ENCODE results near the gene RAB41. TPM values are rescaled to one million over a fixed set of nuclear protein-coding genes. Genes with fewer than 3 reads are reported as not detected.
A peak's percentile ranks its signal among the peaks of the same experiment; 100 is the strongest.
"Not testable (repeated sequence)": the region's sequence is repeated elsewhere in the genome, so short reads cannot be mapped to it uniquely, and the experiment has no call there.

The RAB41 gene
- total RNA-seq, 1 donor from 2014 or later, result not detected

DNA sequence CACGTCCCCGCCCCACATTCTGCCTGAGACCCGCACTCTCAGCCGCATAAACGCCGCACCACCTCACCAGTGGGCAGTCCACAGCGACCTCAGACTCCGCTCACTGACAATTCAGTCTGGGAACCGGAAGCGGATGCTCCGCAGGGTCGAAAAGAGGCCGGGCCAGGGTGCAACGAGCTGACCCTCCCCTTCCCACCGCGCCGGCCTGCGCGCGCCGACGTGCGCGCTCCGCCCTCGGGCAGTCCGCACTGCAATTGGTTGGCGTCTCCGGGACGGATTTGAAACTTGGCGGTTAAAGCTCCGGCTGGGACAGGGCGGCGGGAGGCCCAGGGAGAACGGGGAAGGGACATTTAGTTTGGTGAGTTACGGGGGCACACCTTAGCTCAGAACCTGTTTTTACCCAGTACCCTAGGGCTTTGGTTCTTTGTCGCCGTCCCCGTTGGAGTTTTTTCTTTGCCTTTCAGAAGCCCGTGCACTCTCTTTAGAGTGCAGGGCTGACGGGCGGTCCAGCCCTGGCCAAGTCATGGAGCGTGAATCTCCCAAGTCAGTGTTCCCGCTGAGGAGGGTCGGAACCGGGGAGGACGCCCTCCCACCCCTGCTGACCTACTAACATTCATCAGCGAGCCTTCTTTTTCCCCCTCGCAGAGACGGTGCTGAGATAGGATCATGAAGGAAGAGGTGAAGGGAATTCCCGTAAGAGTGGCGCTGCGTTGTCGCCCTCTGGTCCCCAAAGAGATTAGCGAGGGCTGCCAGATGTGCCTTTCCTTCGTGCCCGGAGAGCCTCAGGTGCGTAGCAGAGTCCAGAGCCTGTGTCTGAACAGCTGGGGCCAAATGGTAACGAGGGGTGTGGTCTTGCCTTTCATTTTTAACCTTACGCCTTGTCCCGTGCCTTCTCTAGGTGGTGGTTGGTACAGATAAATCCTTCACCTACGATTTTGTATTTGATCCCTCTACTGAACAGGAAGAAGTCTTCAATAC, 8.1 kb downstream of the RAB41 start, which contains the start of the genes KIF4A and PDZD11:
Gene KIF4A (plus strand): TSS at position 312 of the 978 bp plus-strand sequence. CDS start 355 bp downstream, at position 667.
Gene PDZD11 (minus strand): TSS at position 135 of the 978 bp plus-strand sequence. CDS start 586 bp downstream, outside the sequence.
- DNase-seq (ENCODE audit: low spot score), result peak; percentile 88

DNA sequence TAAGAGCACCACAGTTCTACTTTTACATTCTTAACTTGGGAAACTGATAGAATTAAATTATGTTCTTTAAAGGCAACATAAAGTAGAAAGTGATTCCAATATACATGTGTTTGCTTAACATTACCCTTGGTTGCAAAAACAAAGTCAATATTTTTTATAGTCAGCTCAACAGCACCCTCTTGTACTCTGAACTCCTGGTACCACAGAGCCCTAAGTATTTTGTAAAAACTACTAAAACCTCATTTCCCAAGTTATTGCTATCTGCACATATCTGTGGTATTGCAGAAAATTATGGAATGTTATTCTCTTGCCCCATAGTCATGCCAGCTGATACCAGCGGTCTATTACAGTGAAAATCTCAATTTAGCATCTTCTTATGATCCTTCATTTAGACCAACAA, 10.8 kb downstream of the RAB41 start:
- no peak for DNase-seq (ENCODE audit: low spot score)

DNA sequence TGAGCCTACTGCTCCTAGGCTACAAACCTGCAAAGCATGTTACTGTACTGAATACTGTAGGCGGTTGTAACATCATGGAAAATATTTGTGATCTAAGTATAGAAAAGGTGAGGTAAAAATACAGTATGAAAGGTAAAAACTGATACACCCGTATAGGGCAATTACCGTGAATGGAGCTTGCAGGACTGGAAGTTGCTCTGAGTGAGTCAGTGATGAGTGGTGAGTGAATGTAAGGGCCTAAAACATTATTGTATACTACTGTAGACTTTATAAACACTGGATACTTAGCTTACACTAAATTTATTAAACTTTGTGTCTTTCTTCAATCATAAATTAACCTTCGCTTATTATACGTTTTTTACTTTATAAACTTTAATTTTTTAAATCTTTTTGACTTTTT, 11.6 kb downstream of the RAB41 start:
- DNase-seq (ENCODE audit: low spot score), result no peak

DNA sequence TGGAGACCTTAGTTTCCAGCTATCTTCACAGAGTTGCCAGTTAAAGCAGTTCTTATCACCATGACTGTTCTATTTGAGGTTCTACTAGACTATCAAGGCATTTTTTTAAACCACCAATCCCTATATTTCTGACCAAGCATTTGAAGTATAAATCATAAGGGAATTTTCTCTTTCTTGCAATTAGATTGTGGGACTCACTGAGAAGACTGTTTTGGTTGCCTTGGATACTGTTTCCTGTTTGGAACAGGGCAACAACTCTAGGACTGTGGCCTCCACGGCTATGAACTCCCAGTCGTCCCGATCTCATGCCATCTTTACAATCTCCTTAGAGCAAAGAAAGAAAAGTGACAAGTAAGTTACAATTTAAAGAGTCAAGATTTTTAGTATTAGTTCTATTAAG, 19.7 kb downstream of the RAB41 start:
- no peak for DNase-seq (ENCODE audit: low spot score)

DNA sequence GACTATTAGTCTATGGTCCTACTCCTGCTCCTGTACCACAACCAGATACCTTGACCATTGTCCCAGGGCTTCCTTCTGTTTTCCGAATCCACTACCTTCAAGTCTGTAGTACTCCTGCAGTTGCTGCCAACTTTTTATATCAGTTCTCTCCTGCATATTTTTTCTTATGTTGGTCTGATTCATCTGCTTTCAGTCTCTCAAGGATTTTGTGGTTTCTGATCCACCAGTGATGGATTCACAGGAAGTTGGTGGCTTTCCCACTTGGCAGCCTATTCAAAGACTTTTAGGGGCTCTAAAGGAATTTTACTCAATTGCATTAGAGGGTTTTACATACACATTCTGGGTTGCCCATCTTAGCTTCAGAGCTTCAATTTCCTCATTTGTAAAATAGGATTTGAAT, 31.5 kb downstream of the RAB41 start:
- no peak for DNase-seq (ENCODE audit: low spot score)

DNA sequence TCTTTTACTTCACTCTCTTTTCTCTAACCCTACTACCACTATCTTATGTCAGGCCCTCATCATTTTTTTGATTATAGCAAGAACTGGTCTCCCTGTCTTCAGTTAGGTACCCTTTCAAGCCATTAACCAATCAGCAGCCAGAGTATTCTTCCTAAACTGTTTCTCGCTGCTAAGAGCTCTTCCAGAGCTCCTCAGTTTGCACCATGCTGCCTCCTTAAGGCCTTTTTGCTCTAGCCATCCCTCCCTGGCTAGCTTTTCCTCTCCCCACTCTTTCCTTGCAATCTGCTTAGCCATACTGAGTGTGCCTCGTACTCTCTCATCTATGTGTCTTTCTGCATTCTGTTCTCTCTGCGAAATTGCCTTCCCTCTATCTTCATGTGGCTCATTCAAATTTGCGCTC, 40.8 kb downstream of the RAB41 start:
- DNase-seq (ENCODE audit: low spot score), result no peak

DNA sequence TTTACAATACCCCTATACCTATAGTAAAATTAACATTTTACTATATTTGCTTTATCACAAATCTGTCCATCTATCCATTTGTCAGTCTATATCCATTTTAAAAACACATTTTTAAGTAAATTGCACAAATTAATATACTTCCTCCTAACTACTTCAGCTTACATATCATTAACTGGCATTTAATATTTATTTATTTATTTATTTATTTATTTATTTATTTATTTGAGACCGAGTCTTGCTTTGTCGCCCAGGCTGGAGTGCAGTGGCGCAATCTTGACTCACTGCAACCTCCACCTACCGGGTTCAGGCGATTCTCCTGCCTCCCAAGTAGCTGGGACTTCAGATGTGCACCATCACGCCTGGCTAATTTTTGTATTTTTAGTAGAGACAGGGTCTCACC, 41.7 kb downstream of the RAB41 start:
- not testable (repeated sequence) for DNase-seq (ENCODE audit: low spot score)

DNA sequence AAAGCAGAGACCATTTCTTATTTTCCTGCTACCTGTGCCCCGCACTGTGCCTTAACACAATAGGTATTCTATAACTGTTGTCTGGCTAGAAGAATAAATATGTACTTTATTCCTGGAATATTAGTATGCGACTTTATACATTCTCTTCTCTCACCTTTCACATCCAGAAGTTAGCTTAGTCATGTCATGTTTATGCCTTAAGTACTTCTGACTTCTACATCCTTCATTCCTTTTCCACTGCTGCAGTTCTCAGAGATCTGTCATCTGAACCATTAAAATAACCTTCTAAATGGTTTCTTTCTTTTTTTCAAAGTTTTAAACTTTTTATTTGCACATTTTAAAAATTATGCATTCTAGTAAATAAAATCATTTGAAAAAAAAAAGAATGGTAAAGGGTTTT, 42.4 kb downstream of the RAB41 start:
- no peak for DNase-seq (ENCODE audit: low spot score)

DNA sequence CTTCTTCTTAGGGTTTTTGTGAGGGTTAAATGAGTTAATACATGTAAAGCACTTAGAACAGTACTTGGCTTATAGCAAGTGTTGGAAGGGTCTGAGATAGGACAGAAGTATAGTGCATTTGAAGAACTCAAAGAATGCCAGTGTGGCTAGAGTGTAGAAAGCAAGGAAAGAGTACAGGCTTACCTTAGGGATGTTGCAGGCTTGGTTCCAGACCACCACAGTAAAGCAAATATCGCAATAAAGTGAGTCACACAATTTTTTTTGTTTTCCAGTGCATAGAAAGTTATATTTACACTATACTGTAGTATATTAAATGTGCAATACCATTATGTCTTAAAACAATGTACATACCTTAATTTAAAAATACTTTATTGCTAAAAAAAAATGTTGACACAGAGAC, 49.2 kb downstream of the RAB41 start:
- DNase-seq (ENCODE audit: low spot score), result no peak

DNA sequence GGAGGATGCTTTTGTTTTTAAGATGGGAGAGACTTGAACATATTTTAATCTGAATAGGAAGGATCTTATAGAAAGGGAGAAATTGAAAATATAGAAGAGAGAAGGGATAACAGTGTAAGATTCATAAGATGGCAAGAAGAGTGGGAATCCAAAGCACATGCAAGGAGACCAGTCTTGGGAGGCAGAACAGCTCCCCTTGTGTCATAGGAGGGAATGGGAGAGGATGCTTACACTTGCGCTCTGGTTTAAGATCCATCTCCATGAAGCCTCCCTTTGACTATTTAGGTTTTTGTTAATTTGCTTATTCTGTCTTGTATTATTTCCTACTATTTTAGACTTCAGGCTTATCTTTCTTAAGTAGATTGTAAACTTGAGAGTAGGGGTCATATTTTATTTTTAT, 50.6 kb downstream of the RAB41 start:
- DNase-seq (ENCODE audit: low spot score), result no peak

Other genes starting within 250 kb of the RAB41 start
- 0.96 TPM for gene AWAT2, start 232.2 kb upstream of the RAB41 start, total RNA-seq (ENCODE audit: insufficient read depth, low replicate concordance)
- not detected for gene OTUD6A, start 219.7 kb upstream of the RAB41 start, total RNA-seq (ENCODE audit: insufficient read depth, low replicate concordance)
- 58.7 TPM for gene IGBP1, start 148.7 kb upstream of the RAB41 start, total RNA-seq (ENCODE audit: insufficient read depth, low replicate concordance)
- gene DGAT2L6, start 104.7 kb upstream of the RAB41 start, total RNA-seq (ENCODE audit: insufficient read depth, low replicate concordance), result 0.96 TPM
- not detected for gene AWAT1, start 47.5 kb upstream of the RAB41 start, total RNA-seq (ENCODE audit: insufficient read depth, low replicate concordance)
- gene P2RY4, start 22.0 kb upstream of the RAB41 start, total RNA-seq (ENCODE audit: insufficient read depth, low replicate concordance), result 0.48 TPM
- gene ARR3, start 13.8 kb upstream of the RAB41 start, total RNA-seq (ENCODE audit: insufficient read depth, low replicate concordance), result not detected
- gene PDZD11, start 7.8 kb downstream of the RAB41 start, total RNA-seq (ENCODE audit: insufficient read depth, low replicate concordance), result 22.1 TPM
- 0.24 TPM for gene KIF4A, start 7.9 kb downstream of the RAB41 start, total RNA-seq (ENCODE audit: insufficient read depth, low replicate concordance)
- gene GDPD2, start 141.1 kb downstream of the RAB41 start, total RNA-seq (ENCODE audit: insufficient read depth, low replicate concordance), result 0.72 TPM
- 19.5 TPM for gene DLG3, start 162.7 kb downstream of the RAB41 start, total RNA-seq (ENCODE audit: insufficient read depth, low replicate concordance)